ENCODE data around the gene MUC5AC. TPM values are rescaled to one million over a fixed set of nuclear protein-coding genes. Genes with fewer than 3 reads are reported as not detected.

MUC5AC gene
- total RNA-seq, 4 donors from 2014 or later: under 0.01 TPM; not detected in 1

- intact Hi-C loops (cut with DNase I): no loop called here
- no peak for DNase-seq (ENCODE audit: extremely low spot score)
- Histone ChIP-seq H3K27ac (replicated peaks in 1 of 4) (no peak overlapping the region), H3K4me1 (no peaks in the 10 kb centered on the region), H3K9me3 (no peaks in the 10 kb centered on the region), H3K27me3 (peaks cover 0 to 63% (median 2%) of the 10 kb centered on the region in 4 donors), H3K36me3 (no peaks in the 10 kb centered on the region), H3K4me3 (no peak overlapping the region)
- no peak for TF ChIP-seq EP300 (IDR thresholded peaks at IDR 0.05)
- no peak for TF ChIP-seq POLR2AphosphoS5 (IDR thresholded peaks at IDR 0.05)
- no peak for TF ChIP-seq CTCF (IDR thresholded peaks at IDR 0.05)
- TF ChIP-seq POLR2A (IDR thresholded peaks at IDR 0.05; ENCODE audit: low read depth): no peak
- WGBS: 60% methylated on average over 23 of the region's 23 CpGs
Observed at GRCh38 chr11:1116666-1117390, 40.9 kb upstream of the MUC5AC start.

GRCh38 chr11:1117992-1118391 lies 39.8 kb upstream of the MUC5AC start:
- H3K4me3 ChIP-seq: no peak overlapping the region
- H3K27ac ChIP-seq (replicated peaks in 1 of 4): no peak overlapping the region
- no peak for TF ChIP-seq POLR2AphosphoS5 (IDR thresholded peaks at IDR 0.05)
- TF ChIP-seq CTCF (IDR thresholded peaks at IDR 0.05): no peak
- TF ChIP-seq POLR2A (IDR thresholded peaks at IDR 0.05; ENCODE audit: low read depth): no peak
- DNase-seq (ENCODE audit: extremely low spot score): no peak
- 64% methylated on average over 6 of the region's 6 CpGs for WGBS
- no peaks in the 10 kb centered on the region for H3K36me3 ChIP-seq
- H3K4me1 ChIP-seq: no peaks in the 10 kb centered on the region
- intact Hi-C loops (cut with DNase I): no loop called here
- H3K27me3 ChIP-seq: peaks cover 0 to 62% (median 2%) of the 10 kb centered on the region in 4 donors
- no peaks in the 10 kb centered on the region for H3K9me3 ChIP-seq

GRCh38 chr11:1118755-1119603 lies 38.8 kb upstream of the MUC5AC start:
- no peak for DNase-seq (ENCODE audit: extremely low spot score)
- peaks cover 0 to 65% (median 2%) of the 10 kb centered on the region in 4 donors for H3K27me3 ChIP-seq
- no peak overlapping the region for H3K27ac ChIP-seq (replicated peaks in 1 of 4)
- intact Hi-C loops (cut with DNase I): no loop called here
- H3K9me3 ChIP-seq: no peaks in the 10 kb centered on the region
- 81% methylated on average over 22 of the region's 22 CpGs for WGBS
- TF ChIP-seq EP300 (IDR thresholded peaks at IDR 0.05) (no peak), POLR2A (IDR thresholded peaks at IDR 0.05; ENCODE audit: low read depth) (no peak), CTCF (IDR thresholded peaks at IDR 0.05) (no peak), POLR2AphosphoS5 (IDR thresholded peaks at IDR 0.05) (no peak)
- H3K36me3 ChIP-seq: no peaks in the 10 kb centered on the region
- no peak overlapping the region for H3K4me3 ChIP-seq
- H3K4me1 ChIP-seq: no peaks in the 10 kb centered on the region

GRCh38 chr11:1119604-1120146 lies 38.1 kb upstream of the MUC5AC start:
- H3K4me1 ChIP-seq: no peaks in the 10 kb centered on the region
- H3K4me3 ChIP-seq: no peak overlapping the region
- H3K27me3 ChIP-seq: peaks cover 0 to 68% (median 2%) of the 10 kb centered on the region in 4 donors
- no peaks in the 10 kb centered on the region for H3K36me3 ChIP-seq
- no peak for DNase-seq (ENCODE audit: extremely low spot score)
- WGBS: 88% methylated on average over 9 of the region's 17 CpGs
- intact Hi-C loops (cut with DNase I): no loop called here
- TF ChIP-seq POLR2AphosphoS5 (IDR thresholded peaks at IDR 0.05) (no peak), EP300 (IDR thresholded peaks at IDR 0.05) (no peak), CTCF (IDR thresholded peaks at IDR 0.05) (no peak), POLR2A (IDR thresholded peaks at IDR 0.05; ENCODE audit: low read depth) (no peak)
- no peak overlapping the region for H3K27ac ChIP-seq (replicated peaks in 1 of 4)
- H3K9me3 ChIP-seq: no peaks in the 10 kb centered on the region
